ENCODE data around the gene THEM4. TPM values are rescaled to one million over a fixed set of nuclear protein-coding genes. Genes with fewer than 3 reads are reported as not detected.

The THEM4 gene
- total RNA-seq, 2 donors from 2014 or later: 7.7 to 23.3 TPM

DNA sequence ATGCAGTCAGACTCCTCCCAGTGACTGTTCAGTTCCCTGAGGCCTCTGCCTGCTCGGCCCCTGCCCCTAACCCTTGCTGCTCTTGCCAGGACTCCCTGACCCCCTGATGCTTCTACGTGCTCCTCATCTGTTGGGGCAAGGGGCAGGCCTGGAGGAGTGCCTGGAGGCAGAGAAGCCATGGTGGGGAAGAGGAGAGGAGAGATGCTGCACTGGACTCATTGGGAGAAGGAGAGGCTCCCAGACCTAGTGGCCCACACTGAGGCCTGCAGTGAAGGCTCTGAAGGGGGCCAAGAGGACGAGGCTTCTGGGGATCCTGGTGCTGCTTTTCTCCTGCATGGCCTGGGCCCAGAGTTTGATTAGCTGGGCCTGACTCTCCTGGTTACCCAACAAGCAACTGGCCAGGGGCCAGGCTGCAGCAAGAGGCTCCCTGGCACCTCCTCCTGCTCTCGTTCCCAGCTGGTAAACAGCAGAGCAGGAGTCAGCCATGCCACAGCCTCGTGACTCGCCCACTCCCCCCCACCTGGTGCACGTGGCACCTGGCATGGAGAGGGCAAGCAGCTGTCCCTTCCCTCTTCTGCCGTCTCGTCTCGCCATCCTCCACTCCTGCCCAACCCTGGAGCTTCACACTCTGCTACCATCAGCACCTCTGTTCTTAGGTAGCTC lies 76.9 kb downstream of the THEM4 start:
- no peaks in the 10 kb centered on the region for H3K9me3 ChIP-seq
- no peak for DNase-seq (ENCODE audit: low spot score)
- TF ChIP-seq CTCF (IDR thresholded peaks at IDR 0.05): no peak
- no peak overlapping the region for H3K4me3 ChIP-seq
- H3K27ac ChIP-seq: no peak overlapping the region
- H3K36me3 ChIP-seq: no peaks in the 10 kb centered on the region
- peaks cover 0 to 2% of the 10 kb centered on the region in 2 donors for H3K4me1 ChIP-seq (ENCODE audit: control insufficient read depth in 1 of 2, low read depth in 2 of 2)
- H3K27me3 ChIP-seq (replicated peaks; ENCODE audit: insufficient read depth): no peaks in the 10 kb centered on the region
- no peak for ATAC-seq (ENCODE audit: insufficient number of reproducible peaks, low FRiP score, low read depth)

DNA sequence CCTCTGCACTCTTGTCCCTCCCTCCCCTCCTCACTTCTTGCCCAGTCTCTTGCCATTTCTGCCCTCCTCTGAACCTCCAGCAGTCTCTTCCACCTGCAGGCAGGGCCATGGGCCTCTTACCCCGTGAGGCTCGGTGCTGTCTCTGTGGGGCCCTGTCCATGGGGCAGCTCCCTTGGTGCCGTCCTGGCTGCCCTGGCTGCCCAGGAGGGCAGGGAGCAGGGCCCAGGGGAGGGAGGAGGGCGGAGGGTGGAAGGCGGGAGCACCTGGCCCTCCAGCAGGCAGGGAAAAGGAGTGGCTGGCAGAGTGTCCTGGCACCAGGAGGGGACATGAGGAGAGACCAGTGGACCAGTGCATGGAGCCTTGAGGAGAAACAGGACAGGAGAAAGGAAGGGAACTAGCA lies 77.7 kb downstream of the THEM4 start, which contains the start of gene RORC:
Gene RORC (minus strand): TSS at position 198 of the 400 bp plus-strand sequence. CDS start 38 bp downstream, at position 160.
- no peak for DNase-seq (ENCODE audit: low spot score)
- Histone ChIP-seq H3K4me3 (no peak within 1 kb of the TSS), H3K4me1 (ENCODE audit: control insufficient read depth in 1 of 2, low read depth in 2 of 2) (no peaks in the 10 kb centered on the region), H3K36me3 (no peaks in the 10 kb centered on the region), H3K27ac (no peak within 1 kb of the TSS), H3K9me3 (no peaks in the 10 kb centered on the region), H3K27me3 (replicated peaks; ENCODE audit: insufficient read depth) (no peaks in the 10 kb centered on the region)
- no peak for TF ChIP-seq CTCF (IDR thresholded peaks at IDR 0.05)
- no peak for ATAC-seq (ENCODE audit: insufficient number of reproducible peaks, low FRiP score, low read depth)

GRCh38 chr1:151831256-151831591 lies 78.1 kb downstream of the THEM4 start:
- no peak for TF ChIP-seq CTCF (IDR thresholded peaks at IDR 0.05)
- Histone ChIP-seq H3K27me3 (replicated peaks; ENCODE audit: insufficient read depth) (no peaks in the 10 kb centered on the region), H3K27ac (no peak overlapping the region), H3K36me3 (no peaks in the 10 kb centered on the region), H3K4me1 (ENCODE audit: control insufficient read depth in 1 of 2, low read depth in 2 of 2) (no peaks in the 10 kb centered on the region), H3K4me3 (no peak overlapping the region), H3K9me3 (no peaks in the 10 kb centered on the region)
- DNase-seq (ENCODE audit: low spot score): no peak
- ATAC-seq (ENCODE audit: insufficient number of reproducible peaks, low FRiP score, low read depth): no peak

GRCh38 chr1:151830055-151830454 lies 79.3 kb downstream of the THEM4 start:
- DNase-seq (ENCODE audit: low spot score) (no peak), ATAC-seq (ENCODE audit: insufficient number of reproducible peaks, low FRiP score, low read depth) (no peak)
- no peaks in the 10 kb centered on the region for H3K36me3 ChIP-seq
- no peaks in the 10 kb centered on the region for H3K9me3 ChIP-seq
- no peaks in the 10 kb centered on the region for H3K4me1 ChIP-seq (ENCODE audit: control insufficient read depth in 1 of 2, low read depth in 2 of 2)
- H3K4me3 ChIP-seq: no peak overlapping the region
- H3K27me3 ChIP-seq (replicated peaks; ENCODE audit: insufficient read depth): no peaks in the 10 kb centered on the region
- TF ChIP-seq CTCF (IDR thresholded peaks at IDR 0.05): no peak
- H3K27ac ChIP-seq: no peak overlapping the region

DNA sequence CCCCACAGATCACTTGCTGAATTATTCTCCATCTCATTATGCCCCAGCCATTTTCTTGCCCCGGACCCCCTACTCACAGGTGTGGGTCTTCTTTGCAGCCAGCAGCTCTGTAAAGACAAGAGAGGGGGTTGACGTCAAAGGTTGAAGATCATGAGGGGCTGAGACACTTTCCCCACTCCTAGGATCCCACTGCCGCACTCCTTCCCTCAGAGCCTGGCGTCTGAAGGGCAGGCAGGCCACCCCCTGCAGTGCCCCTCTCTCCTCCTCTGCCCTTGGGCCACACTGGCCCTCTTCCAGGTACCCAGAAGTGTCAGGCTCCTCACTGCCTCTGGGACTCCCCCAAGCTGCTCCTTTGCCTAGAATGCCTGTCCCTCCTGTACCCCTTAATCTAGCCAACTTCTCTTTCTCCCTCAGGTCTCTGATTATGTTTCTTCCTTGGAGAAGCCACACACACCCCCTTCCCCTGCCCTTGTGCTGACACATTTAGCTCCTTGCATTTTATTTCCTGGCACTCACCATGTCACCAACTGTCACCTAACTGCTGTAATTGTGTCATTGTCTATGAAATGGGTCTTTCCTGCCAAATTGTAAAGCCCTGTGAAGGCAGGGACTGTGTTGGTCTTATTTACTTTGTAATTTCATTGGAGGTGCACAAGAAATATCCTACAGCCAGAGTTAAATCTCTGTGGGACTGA lies 79.8 kb downstream of the THEM4 start:
- H3K27ac ChIP-seq: no peak overlapping the region
- no peak for ATAC-seq (ENCODE audit: insufficient number of reproducible peaks, low FRiP score, low read depth)
- no peaks in the 10 kb centered on the region for H3K27me3 ChIP-seq (replicated peaks; ENCODE audit: insufficient read depth)
- no peak overlapping the region for H3K4me3 ChIP-seq
- no peaks in the 10 kb centered on the region for H3K4me1 ChIP-seq (ENCODE audit: control insufficient read depth in 1 of 2, low read depth in 2 of 2)
- no peaks in the 10 kb centered on the region for H3K36me3 ChIP-seq
- no peak for TF ChIP-seq CTCF (IDR thresholded peaks at IDR 0.05)
- no peaks in the 10 kb centered on the region for H3K9me3 ChIP-seq
- no peak for DNase-seq (ENCODE audit: low spot score)
